Fibroblast of peridontal ligament (primary cell): Measurements from ENCODE around the gene TFEB.

Experiments used
- DNase-seq: peaks from one replicate; pipeline ENCODE4 v3.0.0-alpha.2; 2010; ENCODE audit errors: extremely low read depth

Gene TFEB

DNA sequence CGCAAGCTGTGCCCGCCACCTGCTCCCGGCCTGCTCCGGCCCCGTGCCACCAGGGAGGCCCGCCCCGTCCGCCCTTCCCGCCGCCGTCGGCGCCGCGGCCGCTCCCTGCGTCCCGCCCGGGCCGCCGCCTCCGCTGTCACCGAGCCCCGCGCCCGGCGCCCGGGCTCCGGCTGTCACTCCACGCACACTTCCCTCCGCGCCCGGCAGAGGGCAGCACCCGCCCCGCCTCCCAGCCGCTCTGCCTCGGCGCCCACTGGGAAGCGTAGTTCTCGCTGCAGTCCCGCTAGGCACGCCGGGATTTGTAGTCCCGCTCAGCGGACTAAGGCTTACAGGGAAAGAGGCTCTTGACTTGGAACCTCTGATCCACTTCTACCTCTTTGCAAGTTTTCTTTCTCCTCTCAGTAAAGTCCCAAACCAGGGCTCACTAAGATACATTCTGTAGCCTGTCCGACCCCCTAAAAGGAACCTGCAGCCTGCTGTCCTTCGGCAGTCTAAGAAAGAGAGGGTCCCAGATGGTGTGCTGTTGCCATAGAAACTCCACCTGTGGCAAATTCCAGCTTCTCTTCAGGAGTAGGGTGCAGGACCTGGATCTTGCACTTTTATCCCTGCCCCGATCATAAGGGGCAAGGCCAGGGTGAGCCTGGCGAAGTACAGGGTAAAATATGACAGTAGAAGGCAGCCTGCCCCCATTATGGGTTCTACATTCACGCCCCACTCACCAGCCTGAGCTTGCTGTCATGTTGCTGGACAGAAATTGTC lies at the start of gene TFEB:
Gene TFEB, minus strand, starts transcription at position 182 of the 759 bp plus-strand sequence. CDS start 44,395 bp downstream, outside the sequence.
- DNase-seq, result peak; percentile 85

DNA sequence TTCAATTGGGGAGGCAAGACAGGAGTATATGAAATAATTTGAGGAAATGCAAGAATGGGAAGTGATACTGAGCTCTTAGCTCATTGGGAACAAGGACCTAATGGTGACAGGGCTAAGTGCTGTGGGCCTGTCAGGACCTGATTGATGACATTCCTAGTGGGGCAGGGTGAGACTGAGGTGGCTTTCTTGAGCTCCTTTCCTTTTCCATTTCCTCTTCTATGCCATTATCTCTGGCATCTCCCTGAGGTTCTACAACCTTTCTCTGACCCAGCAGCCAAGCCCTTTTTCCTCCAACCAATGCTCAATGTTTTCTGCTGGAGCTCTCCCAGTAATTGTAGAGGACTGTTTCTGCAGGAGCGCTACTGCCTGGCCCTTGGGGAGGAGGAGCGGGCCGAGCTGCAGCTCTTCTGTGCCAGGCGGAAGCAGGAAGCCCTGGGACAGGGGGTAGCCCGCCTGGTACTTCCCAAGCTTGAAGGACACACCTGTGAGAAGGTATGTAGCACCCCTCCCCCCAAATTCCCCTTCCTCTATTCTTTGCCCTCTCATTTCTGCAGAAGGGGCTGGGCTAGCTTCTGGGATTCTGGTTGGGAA lies 49.3 kb upstream of the TFEB start:
- DNase-seq, result no peak

DNA sequence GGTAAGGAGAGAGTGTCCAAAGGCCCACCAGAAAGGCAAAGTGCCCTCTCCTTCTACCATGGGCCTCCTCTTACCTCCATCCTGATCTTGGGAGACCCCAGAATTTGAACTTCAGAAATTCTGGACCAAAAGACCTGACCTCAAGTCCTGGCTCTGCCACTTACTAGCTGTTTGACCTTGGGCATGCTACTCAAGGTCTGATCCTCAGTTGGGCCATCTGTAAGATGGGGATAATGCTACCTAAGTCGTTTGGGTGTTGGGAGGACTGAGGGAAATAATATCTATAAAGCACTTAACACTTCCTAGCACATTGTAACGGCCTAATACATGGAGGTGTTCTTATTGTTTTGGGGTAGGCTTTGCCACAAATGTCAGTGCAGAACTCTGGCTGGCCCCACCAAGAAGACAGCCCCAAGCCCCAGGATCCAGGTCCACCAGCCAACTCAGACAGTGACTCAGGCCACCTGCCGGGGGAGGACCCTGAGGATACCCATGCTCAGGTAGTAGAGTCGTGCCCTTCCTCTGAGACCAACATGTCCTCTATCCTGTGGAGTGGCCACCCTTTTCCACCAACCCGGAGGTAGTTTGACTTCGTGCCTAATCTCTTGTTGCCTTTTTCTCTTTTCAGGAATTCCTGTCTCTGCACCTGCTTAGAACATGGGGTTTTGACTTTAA lies 47.8 kb upstream of the TFEB start:
- no peak for DNase-seq

DNA sequence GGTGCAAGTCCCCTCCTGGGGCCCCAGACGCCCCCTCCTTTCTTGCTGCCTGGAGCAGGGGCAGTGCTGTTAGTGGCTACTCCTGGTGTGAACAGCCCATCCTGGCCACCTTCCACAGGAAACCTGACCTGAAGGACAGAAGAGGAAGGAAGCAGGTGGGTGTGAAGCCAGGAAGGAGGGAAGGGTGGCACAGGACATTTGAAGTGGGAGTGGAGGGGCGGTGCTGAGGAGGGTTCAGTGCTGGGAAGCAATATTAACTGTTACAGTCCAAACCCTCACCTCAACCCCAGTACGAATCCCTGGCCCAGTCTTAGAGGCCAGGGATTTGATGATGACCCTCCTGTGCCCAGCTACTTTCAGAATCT lies 45.9 kb upstream of the TFEB start:
- DNase-seq, result no peak

DNA sequence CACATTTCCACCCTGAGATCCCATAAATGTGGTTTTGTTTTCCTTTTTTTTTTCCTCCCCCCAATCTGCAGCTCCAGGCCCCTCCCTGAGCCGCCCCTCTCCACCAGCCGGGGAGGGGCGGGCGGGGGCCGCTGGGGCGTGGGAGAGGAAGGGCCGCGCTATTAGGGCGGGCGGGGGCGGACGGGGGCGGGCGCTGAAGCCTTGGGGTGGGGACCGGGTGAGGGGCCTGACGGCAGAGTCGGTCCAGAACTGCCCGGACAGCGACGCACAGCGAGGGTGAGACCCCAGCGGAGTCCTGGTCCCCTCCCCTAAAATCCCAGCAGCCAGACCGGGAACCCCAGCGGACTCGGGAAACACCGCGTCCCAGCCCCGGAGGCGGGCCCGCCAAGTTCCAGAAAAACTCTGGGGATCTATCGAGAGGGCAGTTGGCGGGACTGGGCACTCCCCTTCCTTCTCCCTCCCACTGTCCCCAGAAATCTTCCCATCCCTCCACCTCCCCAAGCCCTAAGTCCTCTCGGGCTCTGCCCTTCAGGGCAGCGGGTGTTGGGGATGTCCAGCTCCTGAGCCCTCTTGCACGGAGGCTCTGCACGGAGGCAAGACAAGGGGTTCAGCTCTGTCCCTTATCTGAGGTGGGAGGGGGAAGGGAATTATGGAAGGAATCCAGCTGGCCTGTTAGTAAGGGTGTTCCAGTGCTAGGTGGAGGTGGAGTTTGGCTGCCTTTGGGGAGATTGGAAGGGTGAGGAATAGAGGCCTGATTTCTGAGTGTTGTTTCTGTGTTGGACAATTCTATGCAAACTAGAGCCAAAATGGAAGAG lies 45.4 kb upstream of the TFEB start, which contains the start of gene PRICKLE4:
Gene PRICKLE4, plus strand, starts transcription at position 232 of the 815 bp plus-strand sequence. CDS start 2,692 bp downstream, outside the sequence.
- DNase-seq, result no peak

DNA sequence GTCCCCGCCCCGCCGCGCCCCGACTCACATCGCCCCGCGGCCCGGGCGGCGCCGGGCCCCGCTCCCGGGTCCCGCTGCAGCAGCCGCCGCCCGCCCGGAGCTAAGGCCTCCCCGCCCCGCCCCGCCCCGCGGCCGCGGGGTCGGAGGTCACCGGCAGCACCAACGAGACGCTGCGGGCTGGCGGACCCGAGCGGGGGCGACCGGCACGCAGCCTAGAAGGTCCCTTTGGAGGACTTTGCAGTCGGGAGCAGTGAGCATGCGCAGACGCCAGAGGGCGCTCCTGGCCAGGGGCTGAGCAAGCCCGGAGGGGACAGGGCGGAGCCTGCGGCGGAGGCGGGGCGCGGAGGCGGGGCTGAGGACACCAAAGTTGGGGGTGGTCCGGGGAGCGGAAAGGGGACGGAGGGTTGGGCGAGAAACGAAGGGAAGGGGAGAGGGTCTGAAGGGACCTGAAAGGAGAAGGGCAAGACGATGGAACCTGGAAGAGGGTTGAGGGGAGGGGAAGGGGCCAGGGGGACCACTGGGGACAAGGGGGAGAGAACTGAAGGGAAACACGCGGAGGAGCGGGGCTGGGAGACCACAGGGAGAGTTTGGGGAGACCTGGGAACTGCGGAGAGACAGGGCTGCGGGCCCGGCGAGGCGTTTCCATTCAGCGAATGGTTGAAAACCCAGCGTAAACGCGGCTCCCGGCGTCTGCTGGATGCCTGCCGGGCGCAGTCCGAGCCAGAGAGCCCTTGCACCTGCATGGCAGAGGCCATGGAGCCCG lies 44.6 kb upstream of the TFEB start, which contains the start of gene FRS3:
Gene FRS3, minus strand, starts transcription at position 113 of the 763 bp plus-strand sequence. CDS start 2,913 bp downstream, outside the sequence.
- peak; percentile 93 for DNase-seq

DNA sequence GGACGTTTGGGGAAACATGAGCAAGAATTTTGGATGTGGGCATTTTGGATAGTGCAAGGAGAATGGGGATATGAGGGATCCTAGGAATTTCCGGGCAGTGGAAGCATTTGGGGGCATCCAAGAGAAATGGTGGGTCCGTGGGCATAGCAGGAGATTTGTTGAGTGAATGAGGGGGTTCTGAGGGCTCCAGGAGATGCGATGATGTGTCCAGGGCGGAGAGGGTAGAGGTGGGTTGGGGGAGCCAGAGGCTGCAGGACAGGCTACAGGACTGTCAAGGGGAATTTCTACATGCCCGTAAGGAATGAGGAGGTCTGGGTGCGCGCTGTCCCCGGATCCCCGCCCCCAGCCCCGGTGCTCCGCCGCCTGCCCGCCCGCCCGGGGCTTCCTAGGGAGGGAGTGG lies 43.9 kb upstream of the TFEB start:
- DNase-seq, result no peak

DNA sequence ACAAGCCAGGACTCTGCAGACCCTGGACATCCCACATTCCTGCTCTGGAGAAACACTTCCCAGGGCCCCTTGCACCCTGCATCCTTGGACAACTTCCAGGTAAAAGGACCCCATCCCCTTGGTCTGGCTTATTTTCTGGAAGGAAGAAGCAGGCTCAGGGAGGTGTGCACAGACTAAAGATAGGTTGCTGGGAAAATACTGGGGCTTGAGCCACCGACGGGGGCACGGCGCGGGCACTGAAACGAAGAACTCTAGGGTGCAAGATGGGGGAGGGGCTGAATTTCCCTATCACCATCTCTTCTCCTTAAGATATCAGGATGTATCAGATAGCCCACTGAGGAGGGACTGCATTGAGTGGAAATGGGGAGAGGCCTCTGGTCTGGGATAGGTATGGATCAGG lies 43.5 kb upstream of the TFEB start:
- DNase-seq, result no peak

DNA sequence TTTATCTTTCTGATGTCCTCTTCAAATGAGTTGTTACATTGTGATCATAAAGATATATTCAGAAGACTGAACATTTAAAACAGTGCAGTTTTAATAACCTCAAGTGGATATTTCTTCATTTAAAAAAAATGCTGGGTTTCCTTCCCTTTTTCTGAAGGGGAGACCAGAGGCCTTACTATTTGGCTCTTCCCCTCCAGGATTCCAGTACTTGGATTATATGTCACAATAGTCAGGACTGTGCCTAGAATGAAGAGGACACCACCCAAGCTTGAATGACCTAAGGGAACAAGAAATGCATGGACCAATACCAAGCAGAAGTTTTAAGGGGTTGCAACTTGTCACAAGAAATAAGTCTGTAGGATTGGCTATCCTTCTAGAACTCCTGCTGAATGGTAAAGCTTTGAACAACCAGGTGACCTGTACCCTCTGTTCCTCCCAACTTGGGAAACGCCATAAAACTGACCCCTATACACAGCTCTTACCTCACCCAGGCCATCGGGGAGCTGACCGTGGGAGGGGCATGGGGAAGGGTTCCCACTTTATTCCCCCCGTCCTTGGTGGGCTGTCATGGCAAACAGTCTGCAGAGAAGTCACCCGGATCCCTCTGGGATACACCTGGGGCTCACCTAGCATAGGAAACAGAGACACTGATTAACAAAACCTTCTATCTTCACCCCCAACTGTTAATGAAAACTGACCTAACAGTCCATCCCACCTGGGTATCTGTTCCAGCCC lies 42.3 kb upstream of the TFEB start:
- DNase-seq, result no peak

DNA sequence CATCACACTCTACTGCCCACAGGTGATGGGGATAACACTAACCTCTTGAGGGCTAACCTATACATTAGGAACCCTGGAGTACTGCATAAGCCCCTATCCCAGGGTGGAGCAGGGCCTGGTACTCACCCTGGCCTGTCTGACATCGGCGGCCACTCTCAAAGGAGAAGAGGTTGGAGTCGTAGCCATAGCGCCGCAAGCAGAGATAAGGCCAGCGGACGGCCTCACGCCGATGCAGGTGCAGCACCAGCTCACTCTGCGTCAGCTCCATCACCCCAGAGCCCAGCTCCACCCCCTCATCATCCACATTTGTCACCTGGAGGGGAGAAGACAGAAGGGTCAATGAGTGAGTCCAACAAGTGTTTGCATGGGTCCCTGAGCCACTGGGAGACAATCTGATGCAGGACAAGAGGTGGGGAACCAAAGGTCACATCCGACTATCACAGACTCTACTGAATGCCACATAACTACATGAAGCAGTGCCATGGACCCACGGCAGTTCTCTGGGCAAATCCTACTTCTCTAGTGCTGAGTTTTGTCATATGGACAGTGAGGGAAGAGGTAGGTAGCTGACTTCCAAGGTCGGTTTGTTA lies 40.0 kb upstream of the TFEB start:
- no peak for DNase-seq

DNA sequence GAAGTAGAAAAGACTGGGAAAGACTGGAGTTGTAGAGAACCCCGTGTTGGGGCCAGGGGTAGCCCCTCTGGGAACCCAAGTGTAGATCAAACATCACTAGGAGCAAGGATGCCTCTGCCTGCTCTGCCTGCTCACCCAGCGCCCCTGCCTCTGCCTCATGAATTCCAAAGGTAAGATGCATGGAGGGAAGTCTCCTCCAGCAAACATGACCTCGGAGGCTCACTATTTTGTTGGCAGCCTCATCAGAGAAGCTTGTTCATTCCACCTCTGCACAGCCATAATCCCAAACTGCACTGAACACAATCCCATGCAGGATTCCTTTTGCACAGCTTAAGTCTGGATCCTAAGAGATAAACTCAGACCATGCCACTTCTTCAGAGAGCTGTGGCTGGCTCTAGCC lies 39.4 kb upstream of the TFEB start:
- no peak for DNase-seq

DNA sequence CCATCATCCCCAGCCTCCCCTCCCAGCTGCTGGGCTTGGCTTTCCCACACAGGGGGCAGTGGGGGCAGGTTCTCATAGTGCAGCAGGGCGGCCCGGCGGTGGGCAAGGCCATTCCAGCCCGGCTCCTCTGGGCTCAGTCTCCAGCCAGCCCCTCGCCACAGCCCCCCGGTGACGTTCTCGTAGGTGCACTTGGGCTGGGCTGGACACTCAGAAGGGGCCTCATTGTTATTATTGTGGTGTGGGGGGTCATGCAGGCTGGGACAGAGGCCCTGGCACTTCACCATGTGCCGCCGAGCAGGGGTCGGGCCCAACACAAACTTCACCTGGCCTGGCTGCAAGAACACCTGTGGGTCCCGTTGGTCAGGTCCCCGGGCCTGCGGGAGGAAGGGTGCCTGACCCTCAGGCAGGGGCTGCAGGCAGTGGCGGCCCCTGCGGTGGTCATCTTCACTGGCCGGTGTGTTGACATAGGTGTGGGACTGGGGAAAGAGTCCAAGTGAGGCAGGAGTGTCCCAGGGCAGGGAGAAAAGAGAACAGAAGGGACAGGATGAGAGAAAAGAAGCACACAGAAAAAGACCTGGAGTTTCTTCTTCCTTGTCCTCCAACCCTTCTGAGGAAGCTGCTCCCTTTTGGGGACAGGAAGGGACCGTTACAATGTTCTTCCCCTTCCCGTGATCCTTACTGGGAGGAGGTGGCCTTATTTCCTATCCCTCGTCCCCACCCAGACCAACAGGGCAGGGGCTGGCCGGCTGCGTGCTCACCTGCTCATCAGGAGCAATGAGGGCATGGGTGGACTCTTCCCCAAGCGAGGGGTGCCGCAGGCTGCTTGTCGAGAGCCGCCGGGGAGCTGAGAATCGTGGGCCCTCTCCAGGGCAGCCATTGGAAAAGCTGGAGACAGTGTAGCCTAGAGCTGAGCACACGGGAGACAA lies 35.9 kb upstream of the TFEB start:
- no peak for DNase-seq

DNA sequence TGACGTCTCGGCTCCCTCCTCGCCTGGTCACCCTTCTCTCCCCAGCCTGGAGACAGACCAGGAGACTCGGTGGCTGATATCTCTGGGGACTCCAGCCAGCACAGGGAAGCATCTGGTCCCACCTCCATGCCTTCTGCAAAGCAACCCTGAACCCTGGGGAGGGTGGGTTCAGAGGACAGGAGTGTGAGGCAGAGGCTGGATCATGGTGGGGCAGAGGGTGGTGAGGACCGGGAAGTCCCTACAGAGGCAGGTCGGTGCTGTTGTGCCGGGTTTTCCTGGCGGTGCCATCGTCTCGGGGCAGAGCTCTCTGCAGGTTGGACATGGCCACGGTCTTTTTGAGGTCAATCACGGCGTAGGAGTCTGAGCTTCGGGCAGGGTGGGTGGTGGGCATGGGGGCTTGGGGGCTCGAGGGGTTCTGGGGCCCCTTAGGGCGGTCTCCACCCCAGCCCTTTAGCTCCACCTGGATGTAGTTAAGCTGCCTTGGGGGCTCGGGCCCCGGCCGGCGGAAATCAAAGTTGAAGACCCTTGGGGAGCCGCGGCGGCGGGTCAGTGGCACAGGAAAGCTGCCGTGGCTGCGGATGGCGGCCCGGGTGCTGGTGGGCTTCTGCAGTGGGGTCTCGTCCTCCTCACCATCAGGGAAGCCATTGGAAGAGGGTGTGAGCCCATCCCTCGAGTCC lies 35.1 kb upstream of the TFEB start:
- DNase-seq, result no peak

DNA sequence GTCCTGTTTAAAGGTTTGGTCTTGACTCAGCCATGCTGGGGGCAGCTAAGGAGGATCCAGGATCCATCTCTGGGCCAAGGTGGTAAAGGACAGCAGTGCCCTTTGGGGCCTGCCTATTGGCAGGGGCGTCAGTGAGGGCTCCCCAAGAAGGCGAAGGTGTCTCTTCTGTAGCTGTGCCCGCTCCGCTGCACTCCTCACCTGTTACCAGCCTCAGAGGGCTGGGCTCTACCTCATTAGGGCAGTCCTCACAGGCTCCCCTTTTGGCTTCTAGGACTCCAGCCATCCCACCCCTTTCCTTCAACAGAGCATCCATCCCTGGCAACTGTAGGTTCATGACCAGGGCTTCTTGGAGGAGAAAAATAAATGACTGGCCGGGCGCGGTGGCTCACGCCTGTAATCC lies 34.0 kb upstream of the TFEB start:
- DNase-seq, result no peak

DNA sequence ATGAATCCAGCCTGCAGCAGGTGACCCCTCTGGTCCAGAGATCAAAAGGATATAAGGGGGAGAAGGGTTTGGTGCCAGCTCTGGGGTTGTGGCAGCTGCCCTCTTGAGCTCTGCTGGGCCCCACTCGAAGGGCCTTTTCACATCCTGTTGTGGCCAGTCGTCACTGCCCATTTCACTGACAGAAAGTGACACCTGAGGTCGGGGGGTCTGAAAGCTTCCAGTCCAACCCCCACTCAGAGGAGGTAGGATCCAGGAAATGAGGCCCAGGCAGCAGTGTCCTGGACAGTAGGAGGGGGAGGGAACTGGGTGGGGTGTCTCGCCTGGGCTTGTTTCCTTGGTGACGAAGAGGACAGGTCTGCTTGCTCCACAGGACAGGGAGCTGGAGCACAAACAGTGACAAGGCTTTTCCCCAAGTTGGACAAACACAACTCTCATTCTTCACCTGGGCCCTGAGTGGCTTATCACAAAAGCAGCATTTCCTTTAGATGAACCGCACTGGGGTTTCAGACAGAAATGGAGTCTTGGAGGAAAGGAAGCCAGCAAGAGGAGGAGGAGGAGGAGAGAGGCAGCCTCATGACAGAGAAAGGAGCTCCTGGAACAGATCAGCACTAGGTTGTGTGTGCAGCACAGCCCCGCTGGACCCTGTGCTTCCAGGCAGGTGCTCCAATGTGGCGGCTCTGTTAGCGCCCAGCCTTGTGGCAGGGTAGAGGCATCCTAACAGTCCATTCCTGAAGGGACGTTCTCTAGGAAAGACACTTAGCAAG lies 33.3 kb upstream of the TFEB start:
- no peak for DNase-seq

DNA sequence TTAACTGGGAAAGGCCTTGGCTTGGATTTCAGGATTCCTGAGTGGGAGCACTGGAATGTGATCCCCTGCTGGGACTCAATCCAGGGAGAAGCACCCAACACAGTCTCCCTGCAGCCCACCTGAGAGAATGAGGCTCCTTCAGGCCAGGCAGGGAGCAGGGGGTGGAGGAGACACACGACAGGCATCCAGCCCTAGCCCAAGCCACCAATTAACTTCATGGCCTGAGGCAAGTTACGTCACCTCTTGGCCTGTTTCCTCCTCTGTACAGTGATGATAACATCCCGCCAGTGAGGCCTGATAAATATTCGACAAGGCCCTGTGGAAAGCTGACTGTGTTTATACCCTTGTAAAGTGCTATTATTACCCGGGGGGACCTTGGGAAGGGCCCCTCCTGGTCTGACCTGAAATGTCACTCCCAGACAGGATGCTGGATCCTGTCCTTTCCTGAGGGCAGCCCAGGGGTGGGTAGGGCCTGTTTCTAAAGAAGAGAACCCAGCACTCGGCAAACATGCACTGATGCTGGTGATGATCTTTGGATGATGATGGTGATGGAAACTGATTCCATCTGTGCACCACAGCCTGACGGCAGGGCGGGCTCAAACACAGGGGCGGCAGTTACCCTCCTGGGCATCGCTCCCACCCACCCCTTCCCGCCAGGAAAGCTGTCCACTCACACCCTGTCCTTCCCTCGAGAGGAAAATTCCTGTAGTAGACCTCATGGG lies 31.9 kb upstream of the TFEB start:
- peak; percentile 85 for DNase-seq
